SK-N-DZ (cell line): ENCODE measurements around the gene TALDO1.

Experiments
- DNase-seq: peaks from one replicate; pipeline ENCODE4 v3.0.0-alpha.2; 2015; ENCODE audit warnings: low spot score

TALDO1 gene

GRCh38 chr11:787084-787675 is 39.9 kb downstream of the TALDO1 start:
- no peak for DNase-seq

- DNase-seq = no peak
Observed at GRCh38 chr11:788009-788640, 40.9 kb downstream of the TALDO1 start.

- DNase-seq = no peak
Observed at GRCh38 chr11:788953-789940, 42.0 kb downstream of the TALDO1 start.

- DNase-seq = peak; percentile 72
Observed at GRCh38 chr11:789943-790342, 42.7 kb downstream of the TALDO1 start, which contains the start of gene CEND1. TSS of gene CEND1 (minus strand) at chr11:790090. CDS start at chr11:788576, 1,514 bp downstream.

GRCh38 chr11:790721-791564 is 43.7 kb downstream of the TALDO1 start:
- DNase-seq = peak; percentile 73

DNA sequence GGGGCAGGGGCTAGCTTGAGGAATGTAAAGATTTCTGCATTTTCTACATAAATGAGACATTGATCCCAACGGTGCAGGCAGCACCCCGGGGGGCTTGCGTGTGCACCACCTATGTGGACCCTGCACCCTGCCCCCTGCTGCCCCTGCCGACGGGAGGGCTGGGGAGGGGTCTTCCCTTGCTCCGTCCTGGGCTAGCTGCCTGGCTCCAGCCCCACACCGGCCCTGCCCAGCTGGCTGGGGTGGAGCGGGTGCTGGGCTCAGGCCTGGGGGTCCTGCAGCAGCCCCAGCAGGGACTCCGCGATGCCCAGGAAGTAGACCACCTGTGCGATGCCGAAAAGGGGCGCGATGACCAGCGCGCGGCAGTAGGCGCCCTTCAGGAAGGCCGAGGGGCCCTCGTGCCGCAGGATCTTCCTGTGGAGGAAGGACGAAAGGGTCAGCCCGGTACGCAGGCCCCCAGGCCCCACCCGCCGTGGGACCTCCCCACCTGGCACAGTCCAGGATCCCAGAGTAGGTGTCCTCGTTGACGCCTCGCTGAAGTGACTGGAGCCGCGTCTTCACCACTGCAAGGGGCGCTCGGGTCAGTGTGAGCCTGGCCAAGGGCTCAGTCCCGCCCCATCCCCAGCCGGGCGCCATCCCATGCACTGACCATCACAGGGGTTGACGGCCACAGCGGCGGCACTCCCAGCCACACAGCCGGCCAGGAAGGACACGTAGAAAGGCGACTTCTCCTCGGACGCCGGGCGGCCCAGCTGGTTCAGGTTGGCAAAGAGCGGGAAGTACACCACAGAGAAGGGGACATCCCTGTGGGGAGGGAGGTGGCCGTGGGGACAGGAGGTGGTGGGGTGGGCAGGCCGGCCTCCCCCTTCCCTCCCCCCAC is 44.6 kb downstream of the TALDO1 start:
- DNase-seq = no peak

DNA sequence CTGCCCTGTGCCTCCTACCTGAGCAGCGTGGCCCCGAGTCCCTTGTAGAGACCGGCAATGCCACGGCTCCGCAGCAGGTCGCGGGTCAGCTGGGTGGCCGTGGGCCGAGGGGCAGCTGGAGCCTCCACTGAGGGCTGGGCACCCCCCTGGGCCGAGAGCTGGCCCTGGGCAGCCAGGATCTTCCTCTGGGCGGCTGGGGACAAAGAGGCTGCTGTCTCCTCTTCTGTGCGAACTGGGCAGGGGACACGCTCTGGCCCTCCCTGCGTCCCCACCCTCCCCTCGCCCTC is 45.2 kb downstream of the TALDO1 start:
- no peak for DNase-seq

DNA sequence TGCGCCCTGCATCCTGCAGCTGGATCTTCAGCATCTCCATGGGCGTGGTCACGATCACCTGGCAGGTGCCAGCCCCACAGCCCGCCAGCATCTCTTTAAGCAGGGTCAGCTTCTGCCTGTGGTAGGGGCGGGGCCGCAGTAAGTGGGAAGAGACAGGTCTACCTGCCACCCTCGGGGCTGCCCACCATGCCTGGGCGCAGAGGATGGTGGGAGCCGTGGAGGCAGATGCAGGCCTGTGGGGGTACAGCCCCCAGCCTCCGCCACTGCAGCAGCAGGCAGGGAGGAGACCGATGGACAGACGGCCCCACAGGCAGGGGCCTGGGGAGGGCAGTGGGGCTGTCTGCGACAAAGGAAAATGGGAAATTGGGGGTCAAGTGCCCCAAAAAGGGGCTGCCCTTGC is 45.6 kb downstream of the TALDO1 start:
- DNase-seq = no peak

DNA sequence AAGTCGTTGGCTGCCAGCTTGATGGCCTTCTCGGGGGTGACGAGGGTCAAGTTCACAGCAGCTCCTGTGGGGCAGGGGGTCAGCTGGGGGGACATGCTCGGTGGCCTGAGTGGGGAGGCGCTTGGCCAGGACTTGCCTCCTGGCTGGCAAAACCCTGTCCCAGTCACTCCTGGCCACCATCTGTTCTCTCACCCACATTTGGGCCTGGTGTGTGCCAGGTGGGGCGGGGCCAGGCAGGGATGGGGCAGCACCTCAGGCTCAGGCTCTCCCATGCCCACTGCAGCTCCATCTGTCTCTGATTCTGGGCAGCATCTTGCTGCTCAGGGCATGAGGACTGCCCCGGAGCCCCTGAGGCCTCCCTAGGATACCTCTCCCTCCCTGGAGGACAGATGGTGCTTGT is 46.3 kb downstream of the TALDO1 start:
- no peak for DNase-seq

- no peak for DNase-seq
Observed at GRCh38 chr11:794013-794765, 46.9 kb downstream of the TALDO1 start.

GRCh38 chr11:794766-795633 is 47.7 kb downstream of the TALDO1 start:
- no peak for DNase-seq

DNA sequence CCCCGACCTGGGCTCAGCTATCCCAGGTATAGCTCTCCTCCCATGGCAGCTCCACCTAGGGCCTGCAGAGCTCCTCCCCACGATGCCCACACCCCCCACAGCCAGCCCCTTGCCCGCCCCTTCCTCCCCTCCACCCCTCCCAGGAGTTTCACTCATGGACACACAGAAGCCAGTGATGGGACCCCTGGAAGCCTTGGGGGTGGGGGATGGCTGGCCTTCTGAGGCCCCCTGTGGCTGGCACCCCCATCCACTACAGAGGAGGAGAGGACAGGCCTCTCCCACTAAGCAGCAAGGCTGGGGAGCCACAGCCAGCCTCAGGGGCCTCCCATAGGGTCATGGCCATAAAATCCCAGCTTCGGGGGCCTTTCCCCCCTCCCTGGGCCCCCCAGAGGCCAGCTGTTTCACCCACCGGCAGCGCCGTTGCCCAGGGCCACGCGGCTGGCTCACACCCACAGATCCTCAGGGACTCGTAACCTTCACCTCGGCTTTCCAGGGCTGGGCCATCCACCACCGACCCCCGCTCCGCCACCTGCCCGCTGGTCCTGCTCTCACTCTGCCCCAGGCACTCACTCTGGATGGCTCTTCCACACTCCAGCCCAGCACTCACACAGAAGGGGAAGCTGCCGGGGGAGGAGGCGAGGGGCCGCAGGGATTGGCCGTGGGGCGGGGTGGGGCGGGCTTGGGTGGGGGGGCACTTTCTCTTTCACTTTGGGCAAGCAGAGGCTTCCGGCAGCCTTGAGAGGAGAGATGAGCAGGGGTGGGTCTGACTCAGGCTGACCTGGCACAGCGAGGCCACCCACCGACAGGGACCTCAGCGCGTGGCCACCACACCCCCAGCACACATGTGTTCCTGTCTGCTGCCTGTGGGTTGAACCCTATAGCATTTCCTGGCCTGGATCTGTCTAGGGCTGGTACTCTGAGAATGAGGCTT is 48.6 kb downstream of the TALDO1 start:
- DNase-seq = peak; percentile 70

- no peak for DNase-seq
Observed at GRCh38 chr11:796565-797295, 49.5 kb downstream of the TALDO1 start.

GRCh38 chr11:797296-798092 is 50.2 kb downstream of the TALDO1 start:
- DNase-seq = peak; percentile 82

GRCh38 chr11:798093-798713 is 50.9 kb downstream of the TALDO1 start, which contains the start of gene SLC25A22:
TSS of gene SLC25A22 (minus strand) at chr11:798281. CDS start at chr11:795006, 3,275 bp downstream.
- DNase-seq = peak; percentile 79
